H9 (cell line): ENCODE data around the gene BSN. TPM values are rescaled to one million over a fixed set of nuclear protein-coding genes. Genes with fewer than 3 reads are reported as not detected.
A peak's percentile ranks its signal among the peaks of the same experiment; 100 is the strongest.

Experiments used
- DNase-seq: peaks from one replicate; pipeline ENCODE4 v3.0.0-alpha.2; 2017
- H2AFZ ChIP-seq: one replicate; pipeline ENCODE4 v1.6.1; 2013; ENCODE audit warnings: mild to moderate bottlenecking, low read length, control low read depth, moderate library complexity
- H2AK5ac ChIP-seq: 2 replicates; pipeline ENCODE4 v1.6.1; 2013; ENCODE audit warnings: low read length, control low read depth, mixed read lengths; ENCODE audit not compliant: insufficient read length
- H2BK120ac ChIP-seq: one replicate; pipeline ENCODE4 v1.6.1; 2013; ENCODE audit warnings: low read depth, mild to moderate bottlenecking, low read length, control low read depth, inconsistent platforms; ENCODE audit not compliant: poor library complexity, severe bottlenecking
- H2BK12ac ChIP-seq: 2 replicates; pipeline ENCODE4 v1.6.1; 2013; ENCODE audit warnings: low read length, control low read depth, mixed read lengths, low read depth; ENCODE audit not compliant: insufficient read length
- H2BK15ac ChIP-seq: 2 replicates; pipeline ENCODE4 v1.6.1; 2013; ENCODE audit warnings: low read depth, low read length, control low read depth
- H2BK20ac ChIP-seq: one replicate; pipeline ENCODE4 v1.6.1; 2013; ENCODE audit warnings: low read depth, mild to moderate bottlenecking, low read length, control low read depth, inconsistent platforms; ENCODE audit not compliant: poor library complexity, severe bottlenecking
- H2BK5ac ChIP-seq: 2 replicates; pipeline ENCODE4 v1.6.1; 2013; ENCODE audit warnings: low read length, control low read depth, mixed read lengths; ENCODE audit not compliant: insufficient read length
- H3K14ac ChIP-seq: 2 replicates; pipeline ENCODE4 v1.6.1; 2013; ENCODE audit warnings: low read length, control low read depth; ENCODE audit not compliant: insufficient read depth
- H3K18ac ChIP-seq: 2 replicates; pipeline ENCODE4 v1.6.1; 2013; ENCODE audit warnings: low read depth, mild to moderate bottlenecking, mixed read lengths, low read length, control low read depth; ENCODE audit not compliant: insufficient read length
- H3K23ac ChIP-seq: 2 replicates; pipeline ENCODE4 v1.6.1; 2013; ENCODE audit warnings: low read length, control low read depth, mixed read lengths, low read depth; ENCODE audit not compliant: insufficient read length
- H3K23me2 ChIP-seq: 2 replicates; pipeline ENCODE4 v1.6.1; 2013; ENCODE audit warnings: low read depth, mild to moderate bottlenecking, mixed read lengths, low read length, control low read depth; ENCODE audit not compliant: insufficient read length, poor library complexity, severe bottlenecking
- H3K27ac ChIP-seq: 2 replicates; pipeline ENCODE4 v1.5.1; 2013; ENCODE audit warnings: low read length, control low read depth, mixed read lengths, low read depth; ENCODE audit not compliant: insufficient read length
- H3K27me3 ChIP-seq: 2 replicates; pipeline ENCODE4 v1.6.1; 2013; ENCODE audit warnings: low read length, control low read depth, inconsistent platforms; ENCODE audit not compliant: insufficient read depth
- H3K4ac ChIP-seq: 2 replicates; pipeline ENCODE4 v1.6.1; 2013; ENCODE audit warnings: low read depth, mild to moderate bottlenecking, control low read depth, inconsistent platforms, low read length, moderate library complexity
- H3K4me1 ChIP-seq: 2 replicates; pipeline ENCODE4 v1.6.1; 2013; ENCODE audit warnings: low read length, control low read depth, inconsistent platforms; ENCODE audit not compliant: insufficient read depth
- H3K4me2 ChIP-seq: 2 replicates; pipeline ENCODE4 v1.6.1; 2013; ENCODE audit warnings: low read length, control low read depth, mixed read lengths; ENCODE audit not compliant: insufficient read length, insufficient read depth
- H3K56ac ChIP-seq: 2 replicates; pipeline ENCODE4 v1.6.1; 2013; ENCODE audit warnings: low read depth, mild to moderate bottlenecking, mixed read lengths, low read length, control low read depth; ENCODE audit not compliant: insufficient read length
- H3K79me1 ChIP-seq: 2 replicates; pipeline ENCODE4 v1.6.1; 2013; ENCODE audit warnings: low read depth, mild to moderate bottlenecking, moderate library complexity, low read length, control low read depth, inconsistent platforms; ENCODE audit not compliant: insufficient read depth, poor library complexity, severe bottlenecking
- H3K79me2 ChIP-seq: 2 replicates; pipeline ENCODE4 v1.6.1; 2013; ENCODE audit warnings: low read length, control low read depth, inconsistent platforms; ENCODE audit not compliant: insufficient read depth
- H3K9ac ChIP-seq: 2 replicates; pipeline ENCODE4 v1.6.1; 2013; ENCODE audit warnings: low read length, control low read depth, mixed read lengths; ENCODE audit not compliant: insufficient read length; ENCODE audit errors: extremely low read depth
- H3K9me3 ChIP-seq: one replicate; pipeline ENCODE4 v1.6.1; 2013; ENCODE audit warnings: low read depth, low read length, inconsistent platforms; ENCODE audit not compliant: control insufficient read depth
- H3T11ph ChIP-seq: one replicate; pipeline ENCODE4 v1.6.1; 2013; ENCODE audit warnings: mild to moderate bottlenecking, low read length, control low read depth, inconsistent platforms
- H4K20me1 ChIP-seq: one replicate; pipeline ENCODE4 v1.6.1; 2013; ENCODE audit not compliant: control insufficient read depth, insufficient read length, insufficient read depth
- H4K5ac ChIP-seq: 2 replicates; pipeline ENCODE4 v1.6.1; 2013; ENCODE audit warnings: low read depth, mild to moderate bottlenecking, mixed read lengths, low read length, control low read depth; ENCODE audit not compliant: insufficient read length
- H4K8ac ChIP-seq: replicated peaks from 2 replicates; pipeline ENCODE4 v1.6.1; 2013; ENCODE audit warnings: low read length, control low read depth, mixed read lengths, low read depth; ENCODE audit not compliant: insufficient read length
- H4K91ac ChIP-seq: 2 replicates; pipeline ENCODE4 v1.6.1; 2013; ENCODE audit warnings: low read depth, mild to moderate bottlenecking, moderate library complexity, mixed read lengths, low read length, control low read depth; ENCODE audit not compliant: insufficient read length
- H3K27ac Mint-ChIP-seq, 3 experiments: 2 replicates in 2 of 3; 3 replicates in 1 of 3; pipeline ENCODE4 v1.8.0; 2020 to 2021; ENCODE audit warnings: mixed read lengths in 3 of 3, mild to moderate bottlenecking in 1 of 3, moderate library complexity in 1 of 3
- H3K27me3 Mint-ChIP-seq: 2 replicates; pipeline ENCODE4 v1.8.0; 2021; ENCODE audit warnings: low read depth, mild to moderate bottlenecking, moderate library complexity, mixed read lengths
- H3K36me3 Mint-ChIP-seq, 3 experiments: 2 replicates in 2 of 3; 3 replicates in 1 of 3; pipeline ENCODE4 v1.8.0; 2020 to 2021; ENCODE audit warnings: low read depth in 3 of 3, mixed read lengths in 3 of 3; ENCODE audit not compliant: insufficient read depth in 1 of 3
- H3K4me1 Mint-ChIP-seq, 2 experiments: 2 replicates each; pipeline ENCODE4 v1.8.0; 2020; ENCODE audit warnings: mixed read lengths in 2 of 2
- H3K4me3 Mint-ChIP-seq, 2 experiments: 2 replicates in 1 of 2; 3 replicates in 1 of 2; pipeline ENCODE4 v1.8.0; 2020 to 2021; ENCODE audit warnings: mild to moderate bottlenecking in 2 of 2, mixed read lengths in 2 of 2, moderate library complexity in 1 of 2
- H3K9me3 Mint-ChIP-seq, 2 experiments: 2 replicates in 1 of 2; 3 replicates in 1 of 2; pipeline ENCODE4 v1.8.0; 2020; ENCODE audit warnings: mild to moderate bottlenecking in 2 of 2, mixed read lengths in 2 of 2, moderate library complexity in 1 of 2
- CTCF ChIP-seq: fragments of 200-600 bp; sonication (generic); conservative IDR thresholded peaks from 3 replicates; pipeline ENCODE4 v1.8.0; 2021; ENCODE audit warnings: antibody characterized with exemption, mild to moderate bottlenecking
- WGBS: extraction: QIAGEN DNeasy Blood & Tissue Kit; methylation state at CpG from one replicate; pipeline ENCODE4 v1.1.7; 2013; ENCODE audit warnings: missing lambda C conversion rate, low lambda C conversion rate, mixed read lengths; ENCODE audit not compliant: insufficient read length; ENCODE audit errors: extremely low coverage; 5-methylcytosine and 5-hydroxymethylcytosine counted together
- total RNA-seq: library from RNA; stranded (reverse); gene quantifications from 2 replicates; pipeline ENCODE4 v1.2.1, GENCODE V29; 2021

Gene BSN
- total RNA-seq, 1 experiment from 2014 or later: 2.4 TPM

- H3K23ac ChIP-seq: no peak overlapping the region
- peak overlapping the region; percentile 93 for H3K4me2 ChIP-seq
- H3T11ph ChIP-seq: no peak overlapping the region
- no peak overlapping the region for H2AFZ ChIP-seq
- H2BK20ac ChIP-seq: no peak overlapping the region
- no peak overlapping the region for H2AK5ac ChIP-seq
- no peaks in the 10 kb centered on the region; the same call in 1 of the 2 replicates for H3K79me2 ChIP-seq
- Mint-ChIP-seq H3K36me3 (peaks cover 23 to 36% (median 34%) of the 10 kb centered on the region in 3 experiments; a peak in 6 of 7 replicates), H3K4me1 (peaks cover 12 to 17% of the 10 kb centered on the region in 2 experiments), H3K27me3 (no peaks in the 10 kb centered on the region; the same call in 1 of the 2 replicates), H3K27ac (peak overlapping the region in 1 of 3 experiments; percentile 55; a peak in 1 of 7 replicates), H3K4me3 (peak overlapping the region; percentile 94 to 95), H3K9me3 (no peaks in the 10 kb centered on the region)
- no peak overlapping the region for H3K56ac ChIP-seq
- H3K23me2 ChIP-seq: peaks cover 8% of the 10 kb centered on the region
- no peak overlapping the region for H4K8ac ChIP-seq
- H3K4ac ChIP-seq: no peak overlapping the region
- H3K9me3 ChIP-seq: no peaks in the 10 kb centered on the region
- H3K14ac ChIP-seq: 0 out of 2 replicates have a peak overlapping the region, but pooled peaks have one; percentile 34
- H3K27ac ChIP-seq: no peak overlapping the region
- no peak overlapping the region for H4K5ac ChIP-seq
- peaks cover 4% of the 10 kb centered on the region for H3K79me1 ChIP-seq
- H4K91ac ChIP-seq: no peak overlapping the region
- no CpG with 5 or more reads among the region's 34 CpGs for WGBS
- H3K4me1 ChIP-seq: no peaks in the 10 kb centered on the region; the same call in 1 of the 2 replicates
- no peak overlapping the region for H3K18ac ChIP-seq
- no peak overlapping the region for H2BK15ac ChIP-seq
- TF ChIP-seq CTCF: 0 out of 3 replicates have a peak, but pooled peaks have one; percentile 13
- DNase-seq: no peak
- H4K20me1 ChIP-seq: no peaks in the 10 kb centered on the region
- no peak overlapping the region for H2BK12ac ChIP-seq
- no peaks in the 10 kb centered on the region for H3K27me3 ChIP-seq
- no peak overlapping the region for H2BK120ac ChIP-seq
- peak overlapping the region; percentile 52 for H3K9ac ChIP-seq
- H2BK5ac ChIP-seq: no peak overlapping the region
Measured at GRCh38 chr3:49674497-49674983, 120.3 kb downstream of the BSN start.
